Activated CD8-positive, alpha-beta memory T cell treated with anti-CD3 and anti-CD28 coated beads for 36 hours (primary cell): Measurements from ENCODE around the gene DPP4. TPM values are rescaled to one million over a fixed set of nuclear protein-coding genes. Genes with fewer than 3 reads are reported as not detected.
"Not testable (repeated sequence)": the region's sequence is repeated elsewhere in the genome, so short reads cannot be mapped to it uniquely, and the experiment has no call there.

Experiments used
- CTCF ChIA-PET: fragments of 350-600 bp; sonication (Branson Sonifier 250); formaldehyde crosslinking; loops from one replicate; lab custom pipeline; 2021; ENCODE audit warnings: antibody characterized with exemption; lab: Charles Lee
- POLR2A ChIA-PET: fragments of 350-600 bp; sonication (Branson Sonifier 250); formaldehyde crosslinking; loops from one replicate; lab custom pipeline; 2021; ENCODE audit warnings: antibody characterized with exemption; lab: Charles Lee
- total RNA-seq, 2 experiments: library from RNA; stranded (reverse); gene quantifications; one replicate each; pipeline ENCODE4 v1.2.3, GENCODE V29; 2021

DPP4 gene
- total RNA-seq, 2 experiments from 2014 or later: 24.3 to 25.2 TPM

GRCh38 chr2:162063281-162063680 is 10.7 kb downstream of the DPP4 start:
- ChIA-PET POLR2A (no interaction called here), CTCF (no interaction called here)

- ChIA-PET POLR2A (no interaction called here), CTCF (no interaction called here)
Measured at GRCh38 chr2:162062559-162062958, 11.5 kb downstream of the DPP4 start.

GRCh38 chr2:162061021-162061420 is 13.0 kb downstream of the DPP4 start:
- POLR2A ChIA-PET: no interaction called here
- CTCF ChIA-PET: no interaction called here

GRCh38 chr2:162060532-162060931 is 13.5 kb downstream of the DPP4 start:
- ChIA-PET CTCF (interaction anchor here (2.0 kb wide), 1 partner anchor 48 kb away, joined by 5 read pairs; no protein-coding TSS in a partner anchor), POLR2A (no interaction called here)

- CTCF ChIA-PET: interaction anchor here (0.9 to 2.0 kb wide), 3 partner anchors 10 to 47 kb away, joined by 3 to 5 read pairs (median 3); no protein-coding TSS in a partner anchor
- POLR2A ChIA-PET: interaction anchor here (0.6 to 1.4 kb wide), 2 partner anchors 14 to 17 kb away, joined by 3 to 4 read pairs; partner anchors contain the start of gene DPP4
Measured at GRCh38 chr2:162058973-162059668, 14.9 kb downstream of the DPP4 start.

- POLR2A ChIA-PET: no interaction called here
Measured at GRCh38 chr2:162057426-162057825, 16.6 kb downstream of the DPP4 start.

GRCh38 chr2:162056796-162057399 is 17.1 kb downstream of the DPP4 start:
- ChIA-PET CTCF (no interaction called here), POLR2A (interaction anchor here (0.6 kb wide), 1 partner anchor 17 kb away, joined by 3 read pairs; no protein-coding TSS in a partner anchor)

More at GRCh38 chr2:162057426-162057825, 16.6 kb downstream of the DPP4 start:
- CTCF ChIA-PET: no interaction called here

GRCh38 chr2:162053808-162054155 is 20.2 kb downstream of the DPP4 start:
- POLR2A ChIA-PET: no interaction called here
- CTCF ChIA-PET: no interaction called here

GRCh38 chr2:162053066-162053807 is 20.8 kb downstream of the DPP4 start:
- POLR2A ChIA-PET: no interaction called here
- CTCF ChIA-PET: no interaction called here

GRCh38 chr2:162050513-162050961 is 23.5 kb downstream of the DPP4 start:
- ChIA-PET CTCF (no interaction called here), POLR2A (no interaction called here)

- CTCF ChIA-PET, POLR2A ChIA-PET: not testable (repeated sequence)
Measured at GRCh38 chr2:162049089-162049488, 24.9 kb downstream of the DPP4 start.

- POLR2A ChIA-PET: no interaction called here
- CTCF ChIA-PET: interaction anchor here (0.9 kb wide), 1 partner anchor 27 kb away, joined by 3 read pairs; no protein-coding TSS in a partner anchor
Measured at GRCh38 chr2:162044586-162044985, 29.4 kb downstream of the DPP4 start.

- CTCF ChIA-PET: no interaction called here
Measured at GRCh38 chr2:162043132-162043531, 30.9 kb downstream of the DPP4 start.

GRCh38 chr2:162041485-162041884 is 32.5 kb downstream of the DPP4 start:
- ChIA-PET CTCF (no interaction called here), POLR2A (no interaction called here)

More at GRCh38 chr2:162043132-162043531, 30.9 kb downstream of the DPP4 start:
- POLR2A ChIA-PET: no interaction called here

GRCh38 chr2:162038725-162039124 is 35.3 kb downstream of the DPP4 start:
- ChIA-PET CTCF (no interaction called here), POLR2A (no interaction called here)

GRCh38 chr2:162037886-162038285 is 36.1 kb downstream of the DPP4 start:
- ChIA-PET CTCF (no interaction called here), POLR2A (no interaction called here)

GRCh38 chr2:162037028-162037795 is 36.8 kb downstream of the DPP4 start:
- ChIA-PET CTCF (interaction anchor here (1.1 kb wide), 1 partner anchor 11 kb away, joined by 3 read pairs; no protein-coding TSS in a partner anchor), POLR2A (no interaction called here)

GRCh38 chr2:162035981-162036380 is 38.0 kb downstream of the DPP4 start:
- ChIA-PET CTCF (no interaction called here), POLR2A (no interaction called here)
